HepG2 (cell line): ENCODE measurements around the gene TLR3. TPM values are rescaled to one million over a fixed set of nuclear protein-coding genes. Genes with fewer than 3 reads are reported as not detected.
A peak's percentile ranks its signal among the peaks of the same experiment; 100 is the strongest.

Experiments used
- ATAC-seq: fragments of 200-7000 bp; cut with Tn5 transposase; 3 replicates; pipeline ENCODE4 v1.9.1; 2020; ENCODE audit warnings: mild to moderate bottlenecking, moderate library complexity
- BruUV-seq: library from RNA; stranded (reverse); fragments of 400-500 nt; replicated peaks from 2 replicates; lab custom pipeline; 2021; lab: Mats Ljungman, UMichigan
- CTCF ChIA-PET: fragments of 300-600 bp; formaldehyde crosslinking; extraction: SDS; loops from one replicate; lab custom pipeline; 2021; ENCODE audit warnings: low total read pairs, inconsistent platforms, low intra/inter-chr PET ratio; lab: Yijun Ruan, JAX
- POLR2A ChIA-PET: fragments of 350-600 bp; sonication (Branson Sonifier 250); formaldehyde crosslinking; loops from one replicate; lab custom pipeline; 2020; ENCODE audit warnings: antibody characterized with exemption, inconsistent platforms; lab: Yijun Ruan, JAX
- DNase-seq: peaks from one replicate; pipeline ENCODE4 v3.0.0-alpha.2; 2015; ENCODE audit warnings: low spot score
- FAIRE-seq: peaks from 3 replicates; lab custom pipeline; 2011; peaks lifted over from hg19 to GRCh38; lab: Jason Lieb, UNC
- H2AFZ ChIP-seq: one replicate; pipeline ENCODE4 v1.6.1; 2011; ENCODE audit warnings: low read length, inconsistent platforms
- H3K27ac ChIP-seq: fragments of 300-600 bp; 3 replicates; pipeline ENCODE4 v1.8.0; 2011; ENCODE audit warnings: mixed run types, mild to moderate bottlenecking, mixed read lengths, low read length, inconsistent platforms; ENCODE audit not compliant: insufficient read depth; ENCODE audit errors: extremely low read length
- H3K27me3 ChIP-seq, 2 experiments: fragments of 200-600 bp in 1 of 2; 2 replicates in 1 of 2; 3 replicates in 1 of 2; pipeline versions ENCODE4 v1.6.0 to v1.8.0; 2011; ENCODE audit warnings: low read length in 2 of 2, mild to moderate bottlenecking in 2 of 2, moderate library complexity in 2 of 2, inconsistent platforms in 1 of 2; ENCODE audit not compliant: insufficient read depth in 2 of 2, control insufficient read depth in 1 of 2
- H3K36me3 ChIP-seq, 2 experiments: fragments of 200-600 bp in 1 of 2; replicated peaks in 1 of 2; 2 replicates in 1 of 2; 3 replicates in 1 of 2; pipeline versions ENCODE4 v1.5.1 to v1.8.0; 2011; ENCODE audit warnings: low read length in 2 of 2, inconsistent platforms in 1 of 2; ENCODE audit not compliant: insufficient read depth in 2 of 2, control insufficient read depth in 1 of 2
- H3K4me1 ChIP-seq: 2 replicates; pipeline ENCODE4 v1.5.1; 2012; ENCODE audit warnings: low read length, inconsistent platforms; ENCODE audit not compliant: insufficient read depth
- H3K4me2 ChIP-seq: 2 replicates; pipeline ENCODE4 v1.6.0; 2011; ENCODE audit warnings: low read depth, low read length, inconsistent platforms
- H3K4me3 ChIP-seq, 3 experiments: fragments of 200-600 bp in 1 of 3; sonication (generic), shearing (Covaris generic) in 1 of 3; replicated peaks in 1 of 3; 2 replicates each; pipeline ENCODE4 v1.5.1; 2011 to 2016; ENCODE audit warnings: low read length in 3 of 3, inconsistent platforms in 2 of 3, low read depth in 2 of 3, mild to moderate bottlenecking in 2 of 3, control low read depth in 1 of 3, mixed read lengths in 1 of 3; ENCODE audit not compliant: insufficient read depth in 1 of 3
- H3K79me2 ChIP-seq: one replicate; pipeline ENCODE4 v1.6.1; 2011; ENCODE audit warnings: low read length, inconsistent platforms; ENCODE audit not compliant: insufficient read depth
- H3K9ac ChIP-seq: 2 replicates; pipeline ENCODE4 v1.6.0; 2011; ENCODE audit warnings: mild to moderate bottlenecking, low read depth, low read length, inconsistent platforms; ENCODE audit not compliant: insufficient read depth
- H3K9me3 ChIP-seq: 2 replicates; pipeline ENCODE4 v1.5.1; 2012; ENCODE audit warnings: mild to moderate bottlenecking, low read length
- H4K20me1 ChIP-seq: 2 replicates; pipeline ENCODE4 v1.6.0; 2011; ENCODE audit warnings: inconsistent platforms, mild to moderate bottlenecking, low read length, moderate library complexity; ENCODE audit not compliant: insufficient read depth
- CHD4 ChIP-seq: fragments of 200-600 bp; sonication (generic); IDR thresholded peaks from 2 replicates; pipeline ENCODE4 v1.7.0; 2017; ENCODE audit warnings: mild to moderate bottlenecking, low read length, borderline replicate concordance
- IKZF5 ChIP-seq: IDR thresholded peaks from 2 replicates; pipeline ENCODE4 v1.6.1; 2018; ENCODE audit warnings: missing genetic modification reagents, mild to moderate bottlenecking, missing compliant biosample characterization
- ZNF33A ChIP-seq: sonication (generic); formaldehyde crosslinking; IDR thresholded peaks from 2 replicates; pipeline ENCODE4 v1.5.1; 2020; ENCODE audit warnings: missing genetic modification reagents, mild to moderate bottlenecking, moderate library complexity, borderline replicate concordance
- ZNF777 ChIP-seq: sonication (generic); formaldehyde crosslinking; IDR thresholded peaks from 2 replicates; pipeline ENCODE4 v1.4.0; 2020; ENCODE audit warnings: missing genetic modification reagents
- ZNF879 ChIP-seq: sonication (generic); formaldehyde crosslinking; IDR thresholded peaks from 2 replicates; pipeline ENCODE4 v1.8.1; 2023; ENCODE audit warnings: missing genetic modification reagents
- ZSCAN31 ChIP-seq: sonication (generic); formaldehyde crosslinking; IDR thresholded peaks from 2 replicates; pipeline ENCODE4 v1.5.0; 2020; ENCODE audit warnings: low read depth, mild to moderate bottlenecking, missing genetic modification reagents
- WGBS: methylation state at CpG from one replicate; pipeline ENCODE4 v1.1.6; 2017; ENCODE audit warnings: low lambda C conversion rate; 5-methylcytosine and 5-hydroxymethylcytosine counted together
- in situ Hi-C: cut with HindIII; loops from 2 replicates; pipeline ENCODE4 v1.10.0; 2017; ENCODE audit warnings: low pct_unique_long_range_greater_than_20kb; ENCODE audit not compliant: extremely low pct_ligation_motif_present
- intact Hi-C: fragments of 100-400 bp; cut with micrococcal nuclease; formaldehyde crosslinking; loops from one replicate; pipeline ENCODE4 v1.10.0; 2022; ENCODE audit not compliant: unreplicated experiment
- polyA plus RNA-seq, 8 experiments: library from polyadenylated mRNA; depleted of rRNA in 3 of 8; stranded (reverse) in 7 of 8; unstranded in 1 of 8; fragments of >200 nt; fragmentation: Illumina TruSeq in 4 of 8; extraction: Trizol in 4 of 8; gene quantifications; 2 replicates each; pipeline versions ENCODE4 v1.2.1 to v1.2.3, GENCODE V29; 2011 to 2016; ENCODE audit warnings: low read depth in 4 of 8, missing spikeins in 1 of 8, mixed read lengths in 1 of 8; ENCODE audit not compliant: insufficient read depth in 1 of 8
- total RNA-seq, 5 experiments: library from RNA; depleted of rRNA; stranded (reverse); fragments of >200 nt; fragmentation: Illumina TruSeq; extraction: Trizol; gene quantifications; 2 replicates each; pipeline ENCODE4 v1.2.3, GENCODE V29; 2016; ENCODE audit warnings: low read depth in 1 of 5

The TLR3 gene
- total and polyA plus RNA-seq, 2 of the 13 experiments (the other 11 are each of a cell fraction or from before 2014, with no cell fraction given), result 0.11 to 0.38 TPM

- TF ChIP-seq ZNF777, result peak; percentile 59; the same call in 1 of the 2 replicates
- TF ChIP-seq ZNF879, result no peak
- no peak for TF ChIP-seq IKZF5 (CRISPR knock-in tag)
- no peak for TF ChIP-seq ZSCAN31 (CRISPR knock-in tag)
- TF ChIP-seq CHD4, result no peak
- TF ChIP-seq ZNF33A (CRISPR knock-in tag), result no peak
- TF ChIP-seq, all 625 proteins: peak for 1
- Histone ChIP-seq H3K9ac (no peak overlapping the region), H3K4me3 (peak overlapping the region in 2 of 3 experiments; percentile 16 to 55; a peak in 3 of 6 replicates), H4K20me1 (no peaks in the 10 kb centered on the region), H2AFZ (no peak overlapping the region), H3K9me3 (no peaks in the 10 kb centered on the region), H3K27me3 (peaks cover 1 to 33% of the 10 kb centered on the region in 2 experiments; a peak in 4 of 5 replicates), H3K79me2 (no peaks in the 10 kb centered on the region), H3K4me1 (no peaks in the 10 kb centered on the region), H3K4me2 (peak overlapping the region; percentile 49; the same call in 1 of the 2 replicates), H3K36me3 (no peaks in the 10 kb centered on the region), H3K27ac (no peak overlapping the region)
- in situ Hi-C loops (no loop called here), intact Hi-C loops (no loop called here)
- no TSS peak for BruUV-seq
- ChIA-PET CTCF (no interaction called here), POLR2A (no interaction called here)
- ATAC-seq (peak; percentile 79), FAIRE-seq (no peak), DNase-seq (no peak)
- 73% methylated on average over 8 of the region's 83 CpGs for WGBS
These were observed 36.1 kb downstream of the TLR3 start for GRCh38 chr4:186104890-186105646.
